ENCODE results near the gene ATR.
"Not testable (repeated sequence)": the region's sequence is repeated elsewhere in the genome, so short reads cannot be mapped to it uniquely, and the experiment has no call there.

Gene ATR

DNA sequence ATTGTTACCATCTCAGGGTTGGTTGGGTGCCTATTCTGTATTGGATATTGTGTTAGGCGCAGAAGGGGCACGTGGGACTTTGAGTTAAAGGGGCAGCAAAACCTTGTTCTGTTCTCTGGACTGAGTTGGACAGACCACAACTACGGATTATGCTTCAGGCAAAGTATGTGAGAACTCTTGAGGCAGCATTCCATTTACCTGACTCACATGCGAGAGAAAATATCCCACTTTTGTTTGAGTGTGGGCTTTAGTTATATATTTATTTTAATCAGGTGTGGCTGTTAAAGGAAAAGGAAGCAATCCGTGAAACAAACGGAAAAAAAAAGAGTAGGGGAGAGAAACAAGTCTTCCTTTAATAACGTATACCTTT lies 17.0 kb upstream of the ATR start:
- FAIRE-seq: peak; percentile 88
- peak; percentile 91 for DNase-seq (ENCODE audit: low spot score)

DNA sequence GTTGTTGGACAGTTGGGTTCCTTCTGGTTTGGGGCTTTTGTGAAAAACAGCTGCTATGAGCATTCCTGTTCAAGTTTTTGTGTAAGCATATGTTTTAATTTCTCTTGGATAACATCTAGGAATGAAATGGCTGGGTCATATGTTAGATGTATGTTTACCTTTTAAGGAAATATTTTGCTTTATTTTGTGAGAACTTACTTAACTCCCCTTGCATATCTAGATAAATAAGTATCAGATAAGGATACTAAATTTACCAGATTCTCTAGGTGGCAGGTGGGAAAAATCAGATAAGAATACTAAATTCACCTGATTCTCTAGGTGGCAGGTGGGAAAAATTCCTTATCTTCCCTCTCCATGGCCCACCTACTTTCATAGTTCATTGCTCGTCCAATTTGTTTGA lies 16.6 kb upstream of the ATR start:
- DNase-seq (ENCODE audit: low spot score): no peak
- FAIRE-seq: no peak

DNA sequence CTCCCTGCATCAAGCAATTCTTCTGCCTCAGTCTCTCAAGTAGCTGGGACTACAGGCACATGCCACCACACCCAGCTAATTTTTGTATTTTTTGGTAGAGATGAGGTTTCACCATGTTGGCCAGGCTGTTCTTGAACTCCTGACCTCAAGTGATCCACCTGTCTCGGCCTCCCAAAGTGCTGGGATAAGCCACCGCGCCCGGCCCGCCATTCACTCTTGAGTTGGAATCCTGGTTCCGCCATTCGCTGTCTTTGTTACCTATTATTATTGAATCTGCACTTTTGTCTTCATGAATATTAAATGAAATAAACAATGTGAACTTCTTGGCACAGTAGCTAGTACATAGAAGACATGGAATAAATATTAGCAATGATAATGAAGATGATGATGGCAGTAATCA lies 13.7 kb upstream of the ATR start:
- DNase-seq (ENCODE audit: low spot score); FAIRE-seq: not testable (repeated sequence)

DNA sequence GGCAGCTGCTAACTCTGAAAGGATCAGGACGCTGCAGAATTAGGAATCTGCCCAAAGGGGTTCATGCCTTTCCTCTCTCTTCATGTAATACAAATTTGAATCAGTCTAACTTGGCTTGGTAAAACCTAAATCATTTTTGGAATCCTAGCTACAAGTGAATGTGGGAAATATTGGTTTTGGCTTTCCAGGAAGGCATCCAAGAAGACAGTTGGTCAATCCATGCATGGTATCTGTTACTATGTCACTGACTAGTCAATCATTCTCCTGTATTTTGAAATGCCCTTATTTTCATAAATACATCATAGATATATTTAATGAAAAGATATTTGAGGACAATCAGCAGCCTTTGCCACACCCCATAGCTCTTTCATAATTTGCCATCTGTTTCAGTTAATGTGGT lies 10.2 kb upstream of the ATR start:
- no peak for FAIRE-seq
- no peak for DNase-seq (ENCODE audit: low spot score)

DNA sequence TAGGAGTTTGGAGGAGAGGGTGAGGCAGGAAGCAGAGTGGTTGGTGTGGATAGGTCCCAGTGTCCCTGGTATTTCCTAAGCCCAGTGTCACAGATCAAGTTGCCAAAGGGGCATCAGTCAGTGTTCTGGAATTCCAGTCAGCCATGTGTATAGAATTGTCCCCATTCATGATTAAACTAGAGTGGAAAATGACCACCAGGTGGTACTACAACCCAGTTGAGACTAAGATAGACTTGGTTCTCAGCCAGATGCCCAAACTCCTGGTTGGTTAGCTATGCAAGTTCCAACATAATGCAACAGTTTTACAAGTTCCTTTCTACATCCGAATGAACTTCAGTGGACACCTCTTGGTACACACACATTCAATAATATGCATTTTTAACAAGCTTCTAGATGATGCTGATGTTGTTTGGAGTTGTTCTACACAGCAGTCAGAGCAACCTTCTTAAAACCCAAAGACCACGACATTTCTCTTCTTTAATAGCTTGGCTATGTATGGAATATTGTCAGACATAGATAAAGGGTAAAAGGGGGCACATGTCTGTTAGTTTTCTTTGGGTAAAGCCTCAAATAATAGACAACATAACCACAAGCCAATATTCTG lies 8.4 kb upstream of the ATR start:
- FAIRE-seq (peak; percentile 86), DNase-seq (ENCODE audit: low spot score) (peak; percentile 86)

DNA sequence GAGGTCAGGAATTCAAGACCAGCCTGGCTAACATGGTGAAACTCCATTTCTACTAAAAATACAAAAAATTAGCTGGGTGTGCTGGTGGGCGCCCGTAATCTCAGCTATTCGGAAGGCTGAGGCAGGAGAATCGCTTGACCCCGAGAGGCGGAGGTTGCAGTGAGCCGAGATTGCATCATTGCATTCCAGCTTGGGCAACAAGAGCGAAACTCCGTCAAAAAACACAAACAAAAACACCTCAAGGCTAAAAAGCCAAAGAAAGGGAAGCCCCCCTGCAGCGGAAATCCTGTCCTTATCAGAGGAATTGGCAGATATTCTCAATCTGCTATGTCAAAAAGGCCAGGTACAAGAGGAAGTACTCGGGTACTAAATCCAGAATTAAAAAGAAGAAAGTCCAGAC lies 2.5 kb upstream of the ATR start:
- DNase-seq (ENCODE audit: low spot score); FAIRE-seq: not testable (repeated sequence)

DNA sequence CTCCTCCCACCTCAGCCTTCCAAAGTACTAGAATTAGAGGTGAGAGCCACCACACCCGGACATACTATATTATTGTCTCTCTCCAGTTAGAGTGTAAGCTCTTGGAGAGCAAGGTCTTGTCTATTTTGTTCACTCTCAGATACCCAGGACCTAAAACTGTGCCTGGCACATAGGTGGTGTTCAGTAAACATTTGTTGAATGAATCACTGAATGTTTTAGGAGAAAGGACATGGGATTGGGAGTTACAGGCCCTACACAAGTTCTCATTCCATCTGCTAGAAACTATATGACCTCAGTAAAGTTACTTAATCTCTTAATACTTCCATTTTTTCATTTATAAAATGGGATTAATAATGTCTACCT lies 1.5 kb upstream of the ATR start:
- no peak for DNase-seq (ENCODE audit: low spot score)
- no peak for FAIRE-seq

DNA sequence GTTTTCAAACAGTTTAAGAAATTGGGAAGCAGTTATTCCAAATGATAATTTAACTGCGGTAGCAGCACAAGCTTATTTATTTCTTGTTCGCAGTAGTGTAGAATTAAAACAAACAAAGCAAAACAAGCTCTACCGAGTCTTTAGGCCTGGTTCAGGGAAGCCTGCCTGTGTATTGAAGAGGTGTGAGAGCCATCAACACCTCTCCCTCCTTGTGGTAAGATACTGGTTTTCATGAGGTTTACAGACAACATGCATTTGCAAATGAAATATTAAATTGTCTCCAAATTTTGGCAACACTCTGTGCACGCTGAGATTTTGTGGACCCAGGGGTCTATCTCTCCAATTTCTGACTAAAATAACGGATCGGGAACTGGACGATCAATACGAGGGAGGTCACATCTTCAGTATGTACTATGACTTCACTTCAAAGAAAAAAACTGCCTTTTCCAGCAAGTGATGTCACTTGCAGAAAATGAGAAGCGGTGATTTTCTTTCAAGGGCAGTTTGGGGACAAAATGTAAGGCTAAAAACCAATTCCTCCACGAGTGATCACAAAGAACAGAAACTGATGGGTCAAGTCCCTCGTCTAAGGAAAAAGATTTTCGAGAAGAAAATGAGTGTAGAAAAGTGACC lies 721 bp downstream of the ATR start:
- no peak for FAIRE-seq
- no peak for DNase-seq (ENCODE audit: low spot score)

DNA sequence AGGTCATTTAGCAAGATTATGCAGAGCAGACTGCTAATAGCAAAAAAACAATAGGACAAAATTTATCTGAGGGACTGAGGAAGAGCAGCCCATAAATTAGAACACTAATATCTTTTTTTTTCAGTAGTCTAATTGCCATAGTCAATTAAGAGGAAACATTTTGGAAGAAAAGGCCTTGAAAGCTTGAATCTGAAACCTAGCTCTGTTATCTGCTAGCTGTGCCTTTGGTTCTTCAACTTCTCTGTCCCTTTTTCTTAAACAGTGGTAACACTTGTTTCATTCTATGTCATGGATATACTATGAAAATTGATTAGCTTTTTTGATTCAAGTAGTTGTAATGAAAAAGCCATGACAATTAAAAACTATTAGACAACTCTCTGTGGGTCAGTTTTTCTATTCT lies 1.7 kb downstream of the ATR start:
- DNase-seq (ENCODE audit: low spot score): no peak
- no peak for FAIRE-seq

DNA sequence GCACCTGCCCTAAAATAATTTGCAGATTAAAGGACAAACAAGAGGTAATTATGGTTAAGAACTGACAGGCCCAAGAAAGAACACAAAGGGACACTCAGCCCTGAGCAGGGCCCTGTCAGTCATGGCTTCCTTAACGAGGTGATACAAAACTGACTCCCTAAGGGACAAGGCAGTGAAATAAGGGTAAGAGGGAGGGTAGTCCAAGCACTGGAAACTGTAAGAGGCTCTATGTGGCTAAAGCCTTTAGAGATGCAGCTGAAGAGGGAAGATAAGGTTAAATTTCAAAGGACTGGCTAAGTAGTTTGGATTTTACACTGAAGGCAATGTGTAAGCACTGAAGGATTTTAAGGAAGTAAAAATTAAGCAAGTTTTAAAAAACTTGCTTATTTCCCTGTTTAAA lies 3.9 kb downstream of the ATR start:
- no peak for FAIRE-seq

DNA sequence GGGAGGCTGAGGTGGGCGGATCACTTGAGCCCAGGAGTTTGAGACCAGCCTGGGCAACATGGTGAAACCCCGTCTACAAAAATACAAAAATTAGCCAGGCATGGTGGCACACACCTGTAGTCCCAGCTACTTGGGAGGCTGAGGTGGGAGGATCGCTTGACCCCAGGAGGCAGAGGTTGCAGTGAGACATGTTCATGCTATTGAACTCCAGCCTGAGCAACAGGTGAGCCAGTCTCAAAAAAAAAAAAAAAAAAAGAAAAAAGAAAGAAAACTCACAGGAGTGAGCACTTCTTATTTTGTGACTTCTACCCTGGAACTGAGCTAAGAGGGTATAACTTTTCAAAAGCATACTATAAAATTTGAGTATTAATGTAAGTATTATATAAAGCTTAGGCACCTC lies 4.3 kb downstream of the ATR start:
- not testable (repeated sequence) for DNase-seq (ENCODE audit: low spot score); FAIRE-seq

More for the DNA sequence above, 3.9 kb downstream of the ATR start:
- no peak for DNase-seq (ENCODE audit: low spot score)

DNA sequence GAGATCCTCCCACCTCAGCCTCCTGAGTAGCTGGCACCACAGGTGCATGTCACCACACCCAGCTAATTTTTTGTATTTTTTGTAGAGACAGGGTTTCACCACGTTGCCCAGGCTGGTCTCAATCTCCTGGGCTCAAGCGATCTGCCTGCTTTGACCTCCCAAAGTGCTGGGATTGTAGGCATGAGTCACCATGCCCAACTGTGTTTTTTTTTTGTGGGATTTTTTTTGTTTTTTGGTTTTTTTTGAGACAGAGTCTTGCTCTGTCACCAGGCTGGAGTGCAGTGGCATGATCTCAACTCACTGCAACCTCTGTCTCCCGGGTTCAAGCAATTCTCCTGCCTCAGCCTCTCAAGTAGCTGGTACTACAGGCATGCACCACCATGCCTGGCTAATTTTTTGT lies 9.1 kb downstream of the ATR start:
- not testable (repeated sequence) for FAIRE-seq; DNase-seq (ENCODE audit: low spot score)

DNA sequence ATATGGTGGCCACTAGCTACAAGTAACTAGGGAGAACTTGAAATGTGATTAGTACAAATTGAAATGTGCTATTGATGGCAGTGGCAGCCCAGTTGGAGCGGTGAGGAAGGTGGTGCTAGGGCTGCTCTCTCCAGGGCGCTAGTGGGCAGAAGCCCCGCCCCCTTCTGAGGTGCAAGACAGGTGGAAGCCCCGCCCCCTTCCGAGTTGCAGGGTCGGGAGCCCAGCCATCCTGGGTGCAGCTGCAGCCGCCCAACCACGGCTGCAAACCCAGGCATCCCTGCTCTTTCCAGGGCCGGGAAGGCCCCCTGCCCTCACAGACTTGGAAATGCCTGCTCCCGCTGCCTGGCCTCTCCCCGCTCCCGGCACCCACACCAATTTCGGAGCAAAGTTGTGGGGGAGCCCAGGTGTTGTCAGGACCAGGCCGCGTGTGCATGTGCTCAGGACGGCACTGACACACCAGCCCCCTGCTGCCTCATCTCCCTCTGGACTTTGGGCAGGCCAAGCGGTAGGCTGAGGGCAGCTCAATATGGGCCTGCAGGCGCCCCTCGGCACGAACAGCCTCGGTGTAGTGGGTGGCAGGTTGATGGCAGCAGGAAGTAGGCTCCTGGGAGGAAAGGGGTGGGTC lies 10.0 kb downstream of the ATR start:
- FAIRE-seq: no peak
- no peak for DNase-seq (ENCODE audit: low spot score)

DNA sequence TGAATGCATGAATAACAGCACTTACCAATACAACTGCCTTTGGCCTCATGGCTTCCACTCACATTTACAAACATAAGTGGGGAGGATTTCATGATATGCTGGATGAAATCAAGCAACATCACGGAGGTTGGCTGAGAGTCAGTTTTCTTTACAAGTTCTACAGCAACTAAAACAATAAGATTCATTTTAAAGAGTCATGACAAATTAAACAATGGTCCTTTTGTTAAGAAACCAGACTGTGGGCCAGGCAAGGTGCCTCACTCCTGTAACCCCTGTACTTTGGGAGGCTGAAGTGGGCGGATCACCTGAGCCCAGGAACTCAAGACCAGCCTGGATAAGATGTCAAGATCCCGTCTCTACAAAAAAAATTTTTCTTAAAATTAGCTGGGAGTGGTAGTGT lies 12.4 kb downstream of the ATR start:
- FAIRE-seq: no peak

DNA sequence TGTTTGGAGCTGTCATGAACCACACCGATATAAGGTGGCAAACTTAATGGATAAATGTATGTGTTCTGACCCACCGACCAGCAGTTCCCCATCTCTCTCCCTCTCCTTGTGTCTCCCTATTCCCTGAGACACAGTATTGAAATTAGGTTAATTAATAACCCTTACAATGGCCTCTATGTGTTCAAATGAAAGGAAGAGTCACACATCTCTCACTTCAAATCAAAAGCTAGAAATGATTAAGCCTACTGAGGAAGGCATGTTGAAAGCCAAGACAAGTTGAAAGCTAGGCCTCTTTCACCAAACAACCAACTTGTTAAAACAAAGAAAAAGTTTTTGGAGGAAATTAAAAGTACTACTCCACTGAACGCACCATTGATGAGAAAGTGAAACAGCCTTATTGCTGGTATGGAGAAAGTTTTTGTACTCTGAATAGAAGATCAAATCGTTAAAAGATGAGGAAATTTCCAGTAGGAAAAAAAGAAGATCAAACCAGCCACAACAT lies 15.0 kb downstream of the ATR start:
- FAIRE-seq (no peak), DNase-seq (ENCODE audit: low spot score) (no peak)

More for the DNA sequence above, 12.4 kb downstream of the ATR start:
- DNase-seq (ENCODE audit: low spot score): no peak

DNA sequence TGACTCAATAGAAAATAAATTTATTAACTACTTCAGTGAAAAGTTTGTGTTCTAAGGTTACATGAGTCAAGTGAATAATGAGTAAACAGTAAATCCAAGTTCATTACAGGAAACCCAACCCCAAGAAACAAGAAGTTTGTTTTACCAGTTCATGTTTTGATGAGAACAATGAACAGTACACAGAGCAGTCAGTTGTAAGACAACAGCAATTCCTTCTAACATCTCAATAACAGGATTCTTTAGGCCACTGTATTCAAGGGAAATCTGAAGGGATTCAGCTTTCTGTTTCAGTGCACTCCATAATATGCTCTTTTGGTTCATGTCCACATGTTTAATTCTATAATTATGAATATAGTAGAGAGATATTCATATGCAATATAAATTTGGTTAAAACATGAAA lies 18.4 kb downstream of the ATR start:
- DNase-seq (ENCODE audit: low spot score) (no peak), FAIRE-seq (no peak)

DNA sequence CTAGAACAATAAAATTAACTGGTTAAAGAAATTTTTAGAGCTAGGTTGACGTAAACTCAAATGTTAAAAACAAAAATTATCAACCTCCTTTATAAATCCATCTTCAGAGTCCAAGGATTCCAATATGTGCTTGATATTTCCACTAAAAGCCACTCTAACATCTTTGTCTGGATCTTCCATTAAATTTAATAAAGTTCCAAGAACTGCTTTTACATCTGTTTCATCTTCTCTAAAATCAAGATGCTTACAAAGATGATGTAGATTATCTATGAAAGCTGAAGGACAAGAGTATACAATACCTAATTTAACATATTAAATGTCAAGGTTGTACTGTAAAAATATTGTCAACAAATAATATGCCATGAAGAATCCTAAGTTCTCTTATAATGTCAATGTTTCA lies 24.8 kb downstream of the ATR start:
- FAIRE-seq (peak; percentile 25), DNase-seq (ENCODE audit: low spot score) (no peak)

DNA sequence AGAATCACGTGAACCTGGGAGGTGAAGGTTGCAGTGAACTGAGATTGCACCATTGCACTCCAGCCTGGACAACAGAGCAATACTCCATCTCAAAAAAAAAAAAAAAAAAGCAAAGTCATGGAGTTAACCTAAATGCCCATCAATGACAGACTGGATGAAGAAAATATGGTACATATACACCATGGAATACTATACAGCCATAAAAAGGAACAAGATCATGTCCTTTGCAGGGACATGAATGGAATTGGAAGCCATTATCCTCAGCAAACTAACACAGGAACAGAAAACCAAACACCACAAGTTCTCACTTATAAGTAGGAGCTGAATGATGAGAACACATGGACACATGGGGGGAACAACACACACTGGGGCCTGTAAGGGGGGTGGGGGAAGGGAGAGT lies 26.0 kb downstream of the ATR start:
- not testable (repeated sequence) for DNase-seq (ENCODE audit: low spot score); FAIRE-seq

DNA sequence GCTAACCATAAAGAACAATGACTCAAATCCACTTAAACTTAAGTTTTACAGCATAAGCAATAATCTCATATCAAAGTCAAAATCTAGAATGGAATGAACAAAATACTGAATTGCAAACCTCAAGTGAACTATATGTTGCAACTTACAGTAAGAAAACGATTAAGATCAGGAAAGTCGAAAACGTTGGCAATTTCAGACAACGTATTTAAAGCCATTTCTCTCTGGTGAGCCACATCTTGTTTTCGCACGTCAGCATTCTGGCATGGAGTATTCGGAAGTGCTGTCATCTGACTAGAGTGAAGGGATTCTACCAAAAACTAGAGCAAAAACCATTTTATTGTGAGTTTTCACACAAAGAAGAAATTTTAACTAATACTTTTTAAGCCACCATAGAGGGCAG lies 28.5 kb downstream of the ATR start:
- FAIRE-seq (no peak), DNase-seq (ENCODE audit: low spot score) (no peak)

DNA sequence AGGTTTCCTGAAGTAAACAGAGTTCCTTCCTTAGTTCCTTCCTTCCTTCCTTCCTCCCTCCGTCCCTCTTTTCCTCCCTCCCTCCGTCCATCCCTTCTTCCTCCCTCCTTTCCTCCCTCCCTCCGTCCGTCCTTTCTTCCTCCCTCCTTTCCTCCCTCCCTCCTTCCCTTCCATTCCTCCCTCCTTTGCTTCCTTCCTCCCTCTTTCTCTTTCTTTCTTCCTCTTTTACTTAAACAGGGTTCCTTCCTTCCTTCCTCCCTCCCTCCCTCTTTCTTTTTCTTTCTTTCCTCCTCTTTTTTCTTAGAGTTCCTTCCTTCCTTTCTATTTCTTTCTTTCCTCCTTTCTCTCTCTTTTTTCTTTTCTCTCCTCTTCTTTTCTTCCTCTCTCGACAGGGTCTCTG lies 35.2 kb downstream of the ATR start:
- FAIRE-seq: no peak
- no peak for DNase-seq (ENCODE audit: low spot score)

DNA sequence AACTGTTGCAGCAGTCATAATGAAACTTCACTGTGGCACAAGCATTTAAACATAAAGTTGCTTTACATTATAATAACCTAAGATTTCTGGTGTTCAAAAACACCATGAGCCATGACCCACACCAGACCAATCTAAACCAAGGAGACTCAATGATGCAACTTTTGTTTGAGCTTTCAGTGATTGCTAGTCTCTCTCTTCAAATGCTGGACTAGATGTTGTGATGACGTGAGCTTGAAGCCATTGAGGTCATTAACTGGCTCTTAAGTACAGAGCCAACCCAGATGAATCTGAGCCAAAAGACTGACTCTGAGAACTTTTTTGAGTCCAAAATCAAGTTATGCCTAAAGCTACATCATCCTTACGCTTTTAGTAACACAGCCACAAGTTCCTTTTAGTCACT lies 36.5 kb downstream of the ATR start:
- FAIRE-seq (no peak), DNase-seq (ENCODE audit: low spot score) (no peak)

DNA sequence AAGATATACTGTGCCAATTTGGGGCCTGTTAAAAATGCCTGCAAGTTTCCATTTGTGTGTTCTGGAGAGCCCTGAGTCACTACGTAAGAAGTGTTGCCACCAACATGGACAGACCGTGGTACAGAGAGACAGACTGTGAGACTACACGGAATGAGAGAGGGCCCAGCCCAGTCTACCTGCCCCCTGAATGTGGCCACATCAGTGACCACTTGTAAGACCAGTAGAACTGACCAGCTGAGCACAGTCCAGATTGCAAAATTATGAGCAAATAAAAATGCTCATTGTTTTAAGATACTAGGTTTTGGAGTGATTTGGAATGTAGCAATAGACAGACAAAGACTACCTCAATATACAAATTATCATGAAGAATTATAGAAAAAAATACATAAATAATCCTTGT lies 42.0 kb downstream of the ATR start:
- FAIRE-seq (no peak), DNase-seq (ENCODE audit: low spot score) (no peak)

DNA sequence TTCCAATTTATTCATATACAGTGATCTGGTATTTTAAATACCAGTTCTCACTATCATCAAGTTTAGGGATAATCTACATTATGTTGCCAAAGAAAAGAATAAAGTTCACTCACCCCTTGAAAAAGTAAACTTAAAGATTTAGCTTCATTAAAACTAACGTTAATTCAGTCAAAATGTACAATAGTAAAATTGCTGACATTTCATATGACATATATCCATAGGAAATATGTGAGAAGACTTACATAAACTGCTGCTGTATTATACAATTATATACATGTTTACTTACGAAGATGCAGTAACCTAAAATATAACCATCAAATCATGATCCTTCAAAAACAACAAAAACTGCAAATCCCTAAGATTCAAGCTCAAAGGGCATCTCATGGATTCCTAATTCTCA lies 44.0 kb downstream of the ATR start:
- FAIRE-seq: no peak
- no peak for DNase-seq (ENCODE audit: low spot score)
